ENCODE measurements around the gene AKR1C2.
"Not testable (repeated sequence)": the region's sequence is repeated elsewhere in the genome, so short reads cannot be mapped to it uniquely, and the experiment has no call there.

AKR1C2 gene

GRCh38 chr10:5018671-5019277 lies 15.1 kb upstream of the AKR1C2 start:
- TF ChIP-seq, protein P1, sequence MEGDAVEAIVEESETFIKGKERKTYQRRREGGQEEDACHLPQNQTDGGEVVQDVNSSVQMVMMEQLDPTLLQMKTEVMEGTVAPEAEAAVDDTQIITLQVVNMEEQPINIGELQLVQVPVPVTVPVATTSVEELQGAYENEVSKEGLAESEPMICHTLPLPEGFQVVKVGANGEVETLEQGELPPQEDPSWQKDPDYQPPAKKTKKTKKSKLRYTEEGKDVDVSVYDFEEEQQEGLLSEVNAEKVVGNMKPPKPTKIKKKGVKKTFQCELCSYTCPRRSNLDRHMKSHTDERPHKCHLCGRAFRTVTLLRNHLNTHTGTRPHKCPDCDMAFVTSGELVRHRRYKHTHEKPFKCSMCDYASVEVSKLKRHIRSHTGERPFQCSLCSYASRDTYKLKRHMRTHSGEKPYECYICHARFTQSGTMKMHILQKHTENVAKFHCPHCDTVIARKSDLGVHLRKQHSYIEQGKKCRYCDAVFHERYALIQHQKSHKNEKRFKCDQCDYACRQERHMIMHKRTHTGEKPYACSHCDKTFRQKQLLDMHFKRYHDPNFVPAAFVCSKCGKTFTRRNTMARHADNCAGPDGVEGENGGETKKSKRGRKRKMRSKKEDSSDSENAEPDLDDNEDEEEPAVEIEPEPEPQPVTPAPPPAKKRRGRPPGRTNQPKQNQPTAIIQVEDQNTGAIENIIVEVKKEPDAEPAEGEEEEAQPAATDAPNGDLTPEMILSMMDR (conservative IDR thresholded peaks at IDR 0.05; ENCODE audit: low read length), result peak; percentile 53
- H3K4me3 ChIP-seq (ENCODE audit: low read length), result not testable (repeated sequence)
- DNase-seq (ENCODE audit: low read depth), result peak; percentile 73

GRCh38 chr10:5018134-5018533 lies 14.5 kb upstream of the AKR1C2 start:
- H3K4me3 ChIP-seq (ENCODE audit: low read length), result no peak overlapping the region
- no peak for DNase-seq (ENCODE audit: low read depth)
- TF ChIP-seq, protein P1 (conservative IDR thresholded peaks at IDR 0.05; ENCODE audit: low read length), result no peak

- H3K4me3 ChIP-seq (ENCODE audit: low read length), result no peak overlapping the region
- DNase-seq (ENCODE audit: low read depth), result peak; percentile 30
- TF ChIP-seq, protein P1 (conservative IDR thresholded peaks at IDR 0.05; ENCODE audit: low read length), result peak; percentile 39
Observed at GRCh38 chr10:5014936-5015335, 11.3 kb upstream of the AKR1C2 start.

- not testable (repeated sequence) for H3K4me3 ChIP-seq (ENCODE audit: low read length); DNase-seq (ENCODE audit: low read depth)
Observed at GRCh38 chr10:5014200-5014910, 10.7 kb upstream of the AKR1C2 start.

DNA sequence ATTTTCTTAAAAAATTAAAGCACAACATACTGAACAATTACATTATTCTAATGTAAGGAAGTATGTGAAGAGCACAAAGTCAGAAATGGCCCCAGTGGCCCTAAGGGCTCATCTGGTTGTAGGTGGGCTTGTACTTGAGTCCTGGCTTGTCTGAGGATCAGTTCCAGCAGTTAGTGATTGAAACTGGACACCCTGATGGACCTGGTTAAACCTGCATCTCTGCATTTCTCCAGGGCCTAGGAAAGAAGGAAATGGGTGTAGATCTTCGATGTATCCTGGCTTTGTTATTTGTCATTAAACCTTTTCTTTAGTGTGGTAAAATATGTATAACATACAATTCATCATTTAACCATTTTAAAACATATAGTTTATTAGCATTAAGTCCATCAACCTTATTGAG lies 9.7 kb upstream of the AKR1C2 start:
- TF ChIP-seq, protein P1 (conservative IDR thresholded peaks at IDR 0.05; ENCODE audit: low read length), result no peak
- no peak overlapping the region for H3K4me3 ChIP-seq (ENCODE audit: low read length)
- DNase-seq (ENCODE audit: low read depth), result no peak

- no peak for DNase-seq (ENCODE audit: low read depth)
- H3K4me3 ChIP-seq (ENCODE audit: low read length), result no peak overlapping the region
- TF ChIP-seq, protein P1 (conservative IDR thresholded peaks at IDR 0.05; ENCODE audit: low read length), result no peak
Observed at GRCh38 chr10:5012595-5012994, 8.9 kb upstream of the AKR1C2 start.

DNA sequence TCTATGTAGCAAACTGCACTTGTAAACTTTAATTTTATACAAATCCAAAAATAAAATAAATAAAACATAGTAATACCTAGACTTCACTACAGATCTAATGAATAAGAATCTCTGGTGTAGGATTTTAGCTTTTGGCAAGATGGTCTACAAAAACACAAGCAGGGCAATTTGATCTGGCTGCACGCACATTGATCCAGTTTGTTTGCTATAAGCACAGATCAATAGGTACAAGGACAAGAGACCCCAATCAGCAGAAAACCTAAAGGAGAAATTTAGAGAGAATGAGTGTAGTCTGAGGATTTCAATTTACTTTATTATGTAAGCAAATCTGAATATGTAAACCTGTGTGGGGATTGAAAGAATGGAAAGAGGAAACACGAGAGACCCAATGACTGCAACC lies 7.7 kb upstream of the AKR1C2 start:
- not testable (repeated sequence) for H3K4me3 ChIP-seq (ENCODE audit: low read length); DNase-seq (ENCODE audit: low read depth)

- not testable (repeated sequence) for H3K4me3 ChIP-seq (ENCODE audit: low read length); DNase-seq (ENCODE audit: low read depth)
Observed at GRCh38 chr10:5010043-5010442, 6.4 kb upstream of the AKR1C2 start.

- H3K4me3 ChIP-seq (ENCODE audit: low read length); DNase-seq (ENCODE audit: low read depth): not testable (repeated sequence)
Observed at GRCh38 chr10:5008857-5009548, 5.3 kb upstream of the AKR1C2 start.

DNA sequence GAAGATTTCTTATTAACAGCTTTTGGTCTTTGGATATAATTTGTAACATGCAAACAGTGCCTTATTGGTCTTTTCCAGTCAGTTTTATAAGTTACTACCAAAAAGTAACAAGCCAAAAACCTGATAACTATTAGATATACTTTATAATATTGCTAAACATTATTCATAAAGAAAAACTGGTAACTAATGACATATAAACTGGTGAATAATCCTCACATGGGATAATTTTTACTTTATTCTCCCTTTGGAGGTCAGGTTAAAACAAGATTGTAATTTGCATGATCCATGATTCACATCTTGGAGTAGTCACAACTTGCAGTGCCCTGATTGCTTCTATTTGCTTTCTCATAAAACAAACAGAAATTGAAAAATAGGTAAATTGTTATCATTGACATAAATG lies 844 bp upstream of the AKR1C2 start:
- not testable (repeated sequence) for DNase-seq (ENCODE audit: low read depth)

GRCh38 chr10:5004030-5004385 lies 351 bp upstream of the AKR1C2 start:
- not testable (repeated sequence) for H3K4me3 ChIP-seq (ENCODE audit: low read length); DNase-seq (ENCODE audit: low read depth)

More for the DNA sequence above, 844 bp upstream of the AKR1C2 start:
- H3K4me3 ChIP-seq (ENCODE audit: low read length), result not testable (repeated sequence)
